Measurements from ENCODE around the gene DST. TPM values are rescaled to one million over a fixed set of nuclear protein-coding genes. Genes with fewer than 3 reads are reported as not detected.

Gene DST
- total RNA-seq, 1 donor from 2014 or later, result 442 TPM

DNA sequence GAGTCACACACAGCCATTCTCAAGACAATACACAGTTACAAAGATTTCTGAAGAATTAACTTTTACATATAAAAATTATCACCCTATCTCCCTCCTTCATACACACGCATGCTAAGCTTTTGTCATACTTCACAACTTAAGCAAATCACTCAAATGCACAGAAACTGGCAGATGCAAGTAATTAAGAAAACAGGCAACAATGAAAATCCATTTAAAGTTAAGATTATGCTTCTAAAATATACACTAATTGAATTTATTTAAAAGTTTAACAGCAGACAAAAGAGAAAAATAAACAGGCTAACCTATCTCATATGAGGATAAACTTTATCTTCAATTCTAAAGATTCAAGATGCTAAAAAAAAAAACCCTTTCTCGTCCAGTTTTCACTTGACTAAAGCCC is 68.4 kb downstream of the DST start:
- no peaks in the 10 kb centered on the region for H3K9me3 Mint-ChIP-seq (ENCODE audit: unreplicated experiment)
- TF ChIP-seq, protein P1, sequence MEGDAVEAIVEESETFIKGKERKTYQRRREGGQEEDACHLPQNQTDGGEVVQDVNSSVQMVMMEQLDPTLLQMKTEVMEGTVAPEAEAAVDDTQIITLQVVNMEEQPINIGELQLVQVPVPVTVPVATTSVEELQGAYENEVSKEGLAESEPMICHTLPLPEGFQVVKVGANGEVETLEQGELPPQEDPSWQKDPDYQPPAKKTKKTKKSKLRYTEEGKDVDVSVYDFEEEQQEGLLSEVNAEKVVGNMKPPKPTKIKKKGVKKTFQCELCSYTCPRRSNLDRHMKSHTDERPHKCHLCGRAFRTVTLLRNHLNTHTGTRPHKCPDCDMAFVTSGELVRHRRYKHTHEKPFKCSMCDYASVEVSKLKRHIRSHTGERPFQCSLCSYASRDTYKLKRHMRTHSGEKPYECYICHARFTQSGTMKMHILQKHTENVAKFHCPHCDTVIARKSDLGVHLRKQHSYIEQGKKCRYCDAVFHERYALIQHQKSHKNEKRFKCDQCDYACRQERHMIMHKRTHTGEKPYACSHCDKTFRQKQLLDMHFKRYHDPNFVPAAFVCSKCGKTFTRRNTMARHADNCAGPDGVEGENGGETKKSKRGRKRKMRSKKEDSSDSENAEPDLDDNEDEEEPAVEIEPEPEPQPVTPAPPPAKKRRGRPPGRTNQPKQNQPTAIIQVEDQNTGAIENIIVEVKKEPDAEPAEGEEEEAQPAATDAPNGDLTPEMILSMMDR (IDR thresholded peaks at IDR 0.05; ENCODE audit: insufficient read depth, low read depth, low read length), result no peak
- TF ChIP-seq EZH2 (IDR thresholded peaks at IDR 0.05; ENCODE audit: insufficient read depth, low read length), result no peak
- FAIRE-seq, result peak; percentile 55

DNA sequence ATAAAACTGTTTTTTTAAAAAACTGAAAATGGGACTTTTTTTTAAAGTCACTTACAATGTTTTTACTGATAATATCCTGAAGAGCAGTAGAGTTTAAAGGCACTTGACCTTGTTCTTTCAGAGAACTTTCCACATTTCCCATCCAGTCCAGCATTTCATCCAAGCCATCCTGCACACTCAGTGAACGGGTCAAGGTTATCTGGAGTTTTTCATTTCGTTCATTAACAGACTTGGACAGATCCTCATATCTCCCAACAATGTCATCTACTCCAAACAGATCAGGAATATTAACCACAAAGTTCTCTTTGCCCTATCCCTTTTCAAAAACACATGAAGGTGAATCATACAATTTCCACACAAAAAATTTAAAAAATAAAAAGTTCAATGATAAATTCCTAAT is 69.1 kb downstream of the DST start:
- Histone ChIP-seq H3K4me2 (ENCODE audit: low read length) (no peak overlapping the region), H3K27me3 (ENCODE audit: insufficient read depth, low read length) (no peaks in the 10 kb centered on the region), H3K9me3 (ENCODE audit: insufficient read depth, low read depth, low read length) (no peaks in the 10 kb centered on the region), H2AFZ (ENCODE audit: low read depth, low read length) (no peak overlapping the region), H3K27ac (ENCODE audit: low read depth, low read length) (no peak overlapping the region), H3K79me2 (ENCODE audit: insufficient read depth, low read length) (no peaks in the 10 kb centered on the region), H3K9ac (ENCODE audit: low read length) (no peak overlapping the region), H3K4me3 (ENCODE audit: insufficient read depth, low read depth, low read length) (no peak overlapping the region), H4K20me1 (ENCODE audit: insufficient read depth, low read length) (peaks cover 14% of the 10 kb centered on the region), H3K4me1 (ENCODE audit: insufficient read depth, low read length) (no peaks in the 10 kb centered on the region), H3K36me3 (ENCODE audit: insufficient read depth, low read length) (peaks cover 35% of the 10 kb centered on the region)
- Mint-ChIP-seq H3K36me3 (ENCODE audit: low read depth, unreplicated experiment) (peaks cover 2% of the 10 kb centered on the region), H3K9me3 (ENCODE audit: unreplicated experiment) (no peaks in the 10 kb centered on the region), H3K4me1 (ENCODE audit: low read depth, unreplicated experiment) (peaks cover 3% of the 10 kb centered on the region), H3K27ac (ENCODE audit: unreplicated experiment) (no peak overlapping the region), H3K4me3 (ENCODE audit: unreplicated experiment) (no peak overlapping the region), H3K27me3 (ENCODE audit: low read depth, unreplicated experiment) (no peaks in the 10 kb centered on the region)
- FAIRE-seq (no peak), DNase-seq (ENCODE audit: low read depth) (no peak)
- TF ChIP-seq, protein P1 (IDR thresholded peaks at IDR 0.05; ENCODE audit: insufficient read depth, low read depth, low read length), result no peak
- TF ChIP-seq EZH2 (IDR thresholded peaks at IDR 0.05; ENCODE audit: insufficient read depth, low read length), result no peak

More for the DNA sequence above, 68.4 kb downstream of the DST start:
- peaks cover under 1% of the 10 kb centered on the region for H3K4me1 ChIP-seq (ENCODE audit: insufficient read depth, low read length)
- H3K27me3 ChIP-seq (ENCODE audit: insufficient read depth, low read length), result no peaks in the 10 kb centered on the region
- no peak overlapping the region for H3K4me3 ChIP-seq (ENCODE audit: insufficient read depth, low read depth, low read length)
- no peaks in the 10 kb centered on the region for H3K27me3 Mint-ChIP-seq (ENCODE audit: low read depth, unreplicated experiment)
- H3K27ac Mint-ChIP-seq (ENCODE audit: unreplicated experiment), result no peak overlapping the region
- DNase-seq (ENCODE audit: low read depth), result no peak
- H3K36me3 Mint-ChIP-seq (ENCODE audit: low read depth, unreplicated experiment), result peaks cover 2% of the 10 kb centered on the region
- H3K4me1 Mint-ChIP-seq (ENCODE audit: low read depth, unreplicated experiment), result peaks cover 3% of the 10 kb centered on the region
- H3K27ac ChIP-seq (ENCODE audit: low read depth, low read length), result no peak overlapping the region
- no peaks in the 10 kb centered on the region for H3K79me2 ChIP-seq (ENCODE audit: insufficient read depth, low read length)
- no peak overlapping the region for H3K4me2 ChIP-seq (ENCODE audit: low read length)
- H3K4me3 Mint-ChIP-seq (ENCODE audit: unreplicated experiment), result no peak overlapping the region
- H3K9ac ChIP-seq (ENCODE audit: low read length), result no peak overlapping the region
- H2AFZ ChIP-seq (ENCODE audit: low read depth, low read length), result no peak overlapping the region
- H3K9me3 ChIP-seq (ENCODE audit: insufficient read depth, low read depth, low read length), result no peaks in the 10 kb centered on the region
- H4K20me1 ChIP-seq (ENCODE audit: insufficient read depth, low read length), result peaks cover 18% of the 10 kb centered on the region
- H3K36me3 ChIP-seq (ENCODE audit: insufficient read depth, low read length), result peaks cover 35% of the 10 kb centered on the region

GRCh38 chr6:56572788-56573471 is 69.8 kb downstream of the DST start:
- Mint-ChIP-seq H3K27me3 (ENCODE audit: low read depth, unreplicated experiment) (no peaks in the 10 kb centered on the region), H3K27ac (ENCODE audit: unreplicated experiment) (no peak overlapping the region)
- no peak overlapping the region for H2AFZ ChIP-seq (ENCODE audit: low read depth, low read length)

More at GRCh38 chr6:56572788-56573471, 69.8 kb downstream of the DST start:
- Histone ChIP-seq H3K4me1 (ENCODE audit: insufficient read depth, low read length) (no peaks in the 10 kb centered on the region), H3K9ac (ENCODE audit: low read length) (no peak overlapping the region), H3K27me3 (ENCODE audit: insufficient read depth, low read length) (no peaks in the 10 kb centered on the region), H3K4me3 (ENCODE audit: insufficient read depth, low read depth, low read length) (no peak overlapping the region), H3K27ac (ENCODE audit: low read depth, low read length) (no peak overlapping the region), H3K79me2 (ENCODE audit: insufficient read depth, low read length) (no peaks in the 10 kb centered on the region), H4K20me1 (ENCODE audit: insufficient read depth, low read length) (peaks cover 14% of the 10 kb centered on the region), H3K36me3 (ENCODE audit: insufficient read depth, low read length) (peaks cover 32% of the 10 kb centered on the region), H3K9me3 (ENCODE audit: insufficient read depth, low read depth, low read length) (no peaks in the 10 kb centered on the region), H3K4me2 (ENCODE audit: low read length) (no peak overlapping the region)
- no peak for TF ChIP-seq EZH2 (IDR thresholded peaks at IDR 0.05; ENCODE audit: insufficient read depth, low read length)
- FAIRE-seq (no peak), DNase-seq (ENCODE audit: low read depth) (no peak)
- Mint-ChIP-seq H3K36me3 (ENCODE audit: low read depth, unreplicated experiment) (peaks cover 2% of the 10 kb centered on the region), H3K9me3 (ENCODE audit: unreplicated experiment) (no peaks in the 10 kb centered on the region), H3K4me3 (ENCODE audit: unreplicated experiment) (no peak overlapping the region), H3K4me1 (ENCODE audit: low read depth, unreplicated experiment) (peaks cover 3% of the 10 kb centered on the region)

Data from astrocyte (in vitro differentiated cells and primary cell).